ENCODE measurements around the gene WDR64.
A peak's percentile ranks its signal among the peaks of the same experiment; 100 is the strongest.
"Not testable (repeated sequence)": the region's sequence is repeated elsewhere in the genome, so short reads cannot be mapped to it uniquely, and the experiment has no call there.

The WDR64 gene

DNA sequence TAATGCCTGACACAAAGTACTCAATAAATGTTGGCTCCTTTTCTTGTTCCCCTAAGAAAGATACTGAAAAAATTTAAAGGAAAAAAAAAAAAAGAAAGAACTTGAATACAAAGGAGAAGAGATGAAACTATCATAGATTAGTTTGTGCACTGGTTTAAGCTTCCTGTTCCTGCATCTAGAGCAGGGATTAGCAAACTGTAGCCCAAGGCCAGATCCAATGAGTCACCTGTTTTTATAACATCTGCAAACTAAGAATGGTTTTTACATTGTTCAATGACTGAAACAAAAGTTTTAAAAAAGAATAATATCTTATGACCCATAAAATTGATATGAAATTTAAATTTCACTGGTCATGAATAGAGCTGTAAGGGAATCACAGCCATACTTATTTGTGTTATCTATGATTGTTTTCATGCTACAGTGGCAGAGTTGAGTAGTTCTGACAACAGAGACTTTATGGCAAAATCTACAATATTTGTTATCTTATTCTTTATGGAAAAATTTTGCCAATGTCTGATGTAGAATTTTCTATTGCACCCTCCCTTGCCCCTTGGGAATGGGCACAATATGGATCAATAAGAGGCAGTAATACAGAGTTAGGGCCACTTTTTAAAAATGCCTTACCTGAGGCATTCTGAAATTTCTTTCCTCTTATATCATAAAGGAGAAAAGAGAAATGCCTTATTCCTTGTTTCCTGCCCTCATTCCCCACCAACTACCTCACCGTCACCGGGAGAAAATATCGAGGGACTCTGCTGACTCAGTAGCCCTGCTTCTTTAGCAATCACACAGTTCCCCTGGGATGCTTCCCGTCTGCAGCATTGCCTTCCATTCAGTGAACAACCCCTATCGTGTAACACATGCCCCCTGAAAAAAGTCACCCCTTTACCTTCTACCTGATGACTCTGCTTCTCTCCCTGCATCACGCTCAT, 50.6 kb downstream of the WDR64 start:
- no peaks in the 10 kb centered on the region for H3K36me3 ChIP-seq (ENCODE audit: insufficient read depth, low read length)
- DNase-seq: no peak
- H3K9me3 ChIP-seq (ENCODE audit: insufficient read depth, low read length, severe bottlenecking): no peaks in the 10 kb centered on the region
- TF ChIP-seq, protein P1, sequence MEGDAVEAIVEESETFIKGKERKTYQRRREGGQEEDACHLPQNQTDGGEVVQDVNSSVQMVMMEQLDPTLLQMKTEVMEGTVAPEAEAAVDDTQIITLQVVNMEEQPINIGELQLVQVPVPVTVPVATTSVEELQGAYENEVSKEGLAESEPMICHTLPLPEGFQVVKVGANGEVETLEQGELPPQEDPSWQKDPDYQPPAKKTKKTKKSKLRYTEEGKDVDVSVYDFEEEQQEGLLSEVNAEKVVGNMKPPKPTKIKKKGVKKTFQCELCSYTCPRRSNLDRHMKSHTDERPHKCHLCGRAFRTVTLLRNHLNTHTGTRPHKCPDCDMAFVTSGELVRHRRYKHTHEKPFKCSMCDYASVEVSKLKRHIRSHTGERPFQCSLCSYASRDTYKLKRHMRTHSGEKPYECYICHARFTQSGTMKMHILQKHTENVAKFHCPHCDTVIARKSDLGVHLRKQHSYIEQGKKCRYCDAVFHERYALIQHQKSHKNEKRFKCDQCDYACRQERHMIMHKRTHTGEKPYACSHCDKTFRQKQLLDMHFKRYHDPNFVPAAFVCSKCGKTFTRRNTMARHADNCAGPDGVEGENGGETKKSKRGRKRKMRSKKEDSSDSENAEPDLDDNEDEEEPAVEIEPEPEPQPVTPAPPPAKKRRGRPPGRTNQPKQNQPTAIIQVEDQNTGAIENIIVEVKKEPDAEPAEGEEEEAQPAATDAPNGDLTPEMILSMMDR (IDR thresholded peaks at IDR 0.05; ENCODE audit: borderline replicate concordance, extremely low read depth, low read length, poor library complexity, severe bottlenecking): no peak
- no peak for TF ChIP-seq EZH2 (IDR thresholded peaks at IDR 0.05; ENCODE audit: borderline replicate concordance, low read depth, low read length, severe bottlenecking)
- H3K4me2 ChIP-seq (ENCODE audit: insufficient read depth, low read length): no peak overlapping the region
- no peak overlapping the region for H2AFZ ChIP-seq (ENCODE audit: low read depth, low read length)
- no peak overlapping the region for H3K9ac ChIP-seq (ENCODE audit: low read depth, low read length)
- no peak overlapping the region for H3K4me3 ChIP-seq (ENCODE audit: low read depth in 1 of 2, low read length in 2 of 2)
- no peaks in the 10 kb centered on the region for H3K79me2 ChIP-seq (ENCODE audit: insufficient read depth, low read length)
- no peak for ATAC-seq (ENCODE audit: insufficient read depth, low read depth)
- H4K20me1 ChIP-seq (ENCODE audit: insufficient read depth, low read length): no peaks in the 10 kb centered on the region
- no peak overlapping the region for H3K27ac ChIP-seq (ENCODE audit: low read length)
- no peaks in the 10 kb centered on the region for H3K27me3 ChIP-seq (ENCODE audit: insufficient read depth, low read length, poor library complexity)
- H3K4me1 ChIP-seq (ENCODE audit: insufficient read depth, low read length): no peaks in the 10 kb centered on the region

DNA sequence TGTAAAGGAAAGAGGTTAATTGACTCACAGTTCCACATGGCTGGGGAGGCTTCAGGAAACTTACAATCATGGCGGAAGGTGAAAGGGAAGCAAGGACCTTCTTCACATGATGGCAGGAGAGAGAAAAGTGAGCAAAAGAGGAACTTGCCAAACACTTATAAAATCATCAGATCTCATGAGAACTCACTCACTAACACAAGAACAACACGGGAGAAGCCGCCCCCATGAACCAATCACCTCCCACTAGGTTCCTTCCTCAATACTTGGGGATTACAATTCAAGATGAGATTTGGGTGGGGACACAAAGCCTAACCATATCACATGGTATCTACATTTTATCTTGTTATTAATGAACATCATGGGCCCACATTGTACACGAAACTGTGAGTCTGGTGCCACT, 51.7 kb downstream of the WDR64 start:
- not testable (repeated sequence) for ATAC-seq (ENCODE audit: insufficient read depth, low read depth); H3K4me2 ChIP-seq (ENCODE audit: insufficient read depth, low read length); H3K9me3 ChIP-seq (ENCODE audit: insufficient read depth, low read length, severe bottlenecking); H3K27me3 ChIP-seq (ENCODE audit: insufficient read depth, low read length, poor library complexity); H3K4me1 ChIP-seq (ENCODE audit: insufficient read depth, low read length); H2AFZ ChIP-seq (ENCODE audit: low read depth, low read length); H4K20me1 ChIP-seq (ENCODE audit: insufficient read depth, low read length); H3K9ac ChIP-seq (ENCODE audit: low read depth, low read length); H3K36me3 ChIP-seq (ENCODE audit: insufficient read depth, low read length); H3K4me3 ChIP-seq (ENCODE audit: low read depth in 1 of 2, low read length in 2 of 2); H3K79me2 ChIP-seq (ENCODE audit: insufficient read depth, low read length); DNase-seq; H3K27ac ChIP-seq (ENCODE audit: low read length)

DNA sequence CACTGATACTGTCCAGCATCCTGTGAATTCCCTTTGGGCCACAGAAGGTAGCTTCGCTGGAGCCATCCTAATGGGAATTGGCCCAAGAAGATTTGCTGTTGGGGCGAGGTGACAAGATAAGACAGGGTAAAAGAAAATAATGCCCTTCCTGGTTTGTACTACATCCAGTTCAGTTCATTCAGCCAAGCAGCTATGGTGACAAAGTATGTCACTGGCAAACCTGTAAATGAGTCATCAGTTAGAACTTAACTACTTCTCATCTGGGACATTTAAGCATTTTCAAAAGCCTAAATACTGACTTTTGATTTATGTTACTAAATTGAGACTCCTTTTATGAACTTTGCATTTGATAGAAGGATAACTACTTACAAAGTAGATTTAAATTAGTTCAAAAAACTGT, 54.2 kb downstream of the WDR64 start:
- no peak for TF ChIP-seq EZH2 (IDR thresholded peaks at IDR 0.05; ENCODE audit: borderline replicate concordance, low read depth, low read length, severe bottlenecking)
- TF ChIP-seq, protein P1 (IDR thresholded peaks at IDR 0.05; ENCODE audit: borderline replicate concordance, extremely low read depth, low read length, poor library complexity, severe bottlenecking): no peak
- H3K9ac ChIP-seq (ENCODE audit: low read depth, low read length): no peak overlapping the region
- H3K4me3 ChIP-seq (ENCODE audit: low read depth in 1 of 2, low read length in 2 of 2): no peak overlapping the region
- no peaks in the 10 kb centered on the region for H3K9me3 ChIP-seq (ENCODE audit: insufficient read depth, low read length, severe bottlenecking)
- H3K79me2 ChIP-seq (ENCODE audit: insufficient read depth, low read length): no peaks in the 10 kb centered on the region
- no peak overlapping the region for H3K4me2 ChIP-seq (ENCODE audit: insufficient read depth, low read length)
- H2AFZ ChIP-seq (ENCODE audit: low read depth, low read length): no peak overlapping the region
- no peak overlapping the region for H3K27ac ChIP-seq (ENCODE audit: low read length)
- H3K36me3 ChIP-seq (ENCODE audit: insufficient read depth, low read length): no peaks in the 10 kb centered on the region
- ATAC-seq (ENCODE audit: insufficient read depth, low read depth) (no peak), DNase-seq (no peak)
- no peaks in the 10 kb centered on the region for H3K27me3 ChIP-seq (ENCODE audit: insufficient read depth, low read length, poor library complexity)
- H4K20me1 ChIP-seq (ENCODE audit: insufficient read depth, low read length): no peaks in the 10 kb centered on the region
- H3K4me1 ChIP-seq (ENCODE audit: insufficient read depth, low read length): no peaks in the 10 kb centered on the region

DNA sequence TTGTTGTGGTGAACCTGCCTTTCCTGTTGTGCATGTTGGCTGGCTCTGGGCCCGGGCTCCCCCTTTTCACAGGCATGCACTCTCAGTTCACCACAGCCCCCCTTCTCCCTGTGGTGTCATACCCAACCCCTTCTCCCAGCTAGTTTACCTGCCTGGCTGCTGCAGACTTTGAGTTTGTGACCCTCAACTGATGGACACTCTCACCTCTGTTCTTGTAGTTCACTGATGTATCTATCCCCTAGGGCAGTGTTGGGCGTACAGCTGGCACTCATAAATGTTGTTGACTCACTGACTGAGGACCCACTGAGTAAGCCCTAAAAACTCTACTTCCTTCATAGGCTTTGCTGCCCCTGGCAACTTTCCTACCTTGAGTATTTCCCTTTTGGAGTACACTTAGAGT, 54.9 kb downstream of the WDR64 start:
- H3K27me3 ChIP-seq (ENCODE audit: insufficient read depth, low read length, poor library complexity): no peaks in the 10 kb centered on the region
- TF ChIP-seq, protein P1 (IDR thresholded peaks at IDR 0.05; ENCODE audit: borderline replicate concordance, extremely low read depth, low read length, poor library complexity, severe bottlenecking): no peak
- TF ChIP-seq EZH2 (IDR thresholded peaks at IDR 0.05; ENCODE audit: borderline replicate concordance, low read depth, low read length, severe bottlenecking): no peak
- H3K9ac ChIP-seq (ENCODE audit: low read depth, low read length): no peak overlapping the region
- H3K4me3 ChIP-seq (ENCODE audit: low read depth in 1 of 2, low read length in 2 of 2): no peak overlapping the region
- no peaks in the 10 kb centered on the region for H3K79me2 ChIP-seq (ENCODE audit: insufficient read depth, low read length)
- peak; percentile 82 for ATAC-seq (ENCODE audit: insufficient read depth, low read depth)
- H3K4me1 ChIP-seq (ENCODE audit: insufficient read depth, low read length): no peaks in the 10 kb centered on the region
- H3K9me3 ChIP-seq (ENCODE audit: insufficient read depth, low read length, severe bottlenecking): no peaks in the 10 kb centered on the region
- H3K27ac ChIP-seq (ENCODE audit: low read length): no peak overlapping the region
- H2AFZ ChIP-seq (ENCODE audit: low read depth, low read length): no peak overlapping the region
- no peaks in the 10 kb centered on the region for H3K36me3 ChIP-seq (ENCODE audit: insufficient read depth, low read length)
- peak; percentile 35 for DNase-seq
- H3K4me2 ChIP-seq (ENCODE audit: insufficient read depth, low read length): no peak overlapping the region
- no peaks in the 10 kb centered on the region for H4K20me1 ChIP-seq (ENCODE audit: insufficient read depth, low read length)
